GM18868 (cell line): ENCODE data around the gene NUP35.
A peak's percentile ranks its signal among the peaks of the same experiment; 100 is the strongest.
"Not testable (repeated sequence)": the region's sequence is repeated elsewhere in the genome, so short reads cannot be mapped to it uniquely, and the experiment has no call there.

Experiments
- ATAC-seq: cut with Tn5 transposase; IDR thresholded peaks from one replicate; pipeline ENCODE4 v1.9.1; 2021; ENCODE audit warnings: mild to moderate bottlenecking, moderate library complexity; ENCODE audit not compliant: unreplicated experiment

Gene NUP35

GRCh38 chr2:183126635-183127034 lies 2.4 kb downstream of the NUP35 start:
- no peak for ATAC-seq

- no peak for ATAC-seq
Measured at GRCh38 chr2:183134016-183134415, 9.8 kb downstream of the NUP35 start.

- no peak for ATAC-seq
Measured at GRCh38 chr2:183148955-183149354, 24.7 kb downstream of the NUP35 start.

- no peak for ATAC-seq
Measured at GRCh38 chr2:183149489-183149888, 25.2 kb downstream of the NUP35 start.

GRCh38 chr2:183152280-183152679 lies 28.0 kb downstream of the NUP35 start:
- ATAC-seq: not testable (repeated sequence)

- ATAC-seq: no peak
Measured at GRCh38 chr2:183153967-183154366, 29.7 kb downstream of the NUP35 start.

GRCh38 chr2:183154772-183155171 lies 30.5 kb downstream of the NUP35 start:
- ATAC-seq: not testable (repeated sequence)

GRCh38 chr2:183157131-183157530 lies 32.9 kb downstream of the NUP35 start:
- ATAC-seq: no peak

- no peak for ATAC-seq
Measured at GRCh38 chr2:183162362-183162761, 38.1 kb downstream of the NUP35 start.

GRCh38 chr2:183163821-183164649 lies 39.8 kb downstream of the NUP35 start:
- ATAC-seq: no peak

- no peak for ATAC-seq
Measured at GRCh38 chr2:183164650-183165015, 40.4 kb downstream of the NUP35 start.

- ATAC-seq: no peak
Measured at GRCh38 chr2:183166210-183166609, 42.0 kb downstream of the NUP35 start.

GRCh38 chr2:183166976-183167375 lies 42.7 kb downstream of the NUP35 start:
- ATAC-seq: not testable (repeated sequence)

- no peak for ATAC-seq
Measured at GRCh38 chr2:183172220-183172887, 48.1 kb downstream of the NUP35 start.

GRCh38 chr2:183179156-183179555 lies 54.9 kb downstream of the NUP35 start:
- ATAC-seq: no peak

GRCh38 chr2:183185534-183185933 lies 61.3 kb downstream of the NUP35 start:
- ATAC-seq: no peak

GRCh38 chr2:183186296-183186695 lies 62.1 kb downstream of the NUP35 start:
- ATAC-seq: no peak

GRCh38 chr2:183186766-183187165 lies 62.5 kb downstream of the NUP35 start:
- no peak for ATAC-seq

- ATAC-seq: no peak
Measured at GRCh38 chr2:183192343-183192742, 68.1 kb downstream of the NUP35 start.

- no peak for ATAC-seq
Measured at GRCh38 chr2:183193904-183194303, 69.7 kb downstream of the NUP35 start.

- ATAC-seq: peak; percentile 65
Measured at GRCh38 chr2:183195397-183195796, 71.2 kb downstream of the NUP35 start.

- ATAC-seq: peak; percentile 14
Measured at GRCh38 chr2:183195998-183196409, 71.8 kb downstream of the NUP35 start.
